ENCODE measurements around the gene TTC39B.
"Not testable (repeated sequence)": the region's sequence is repeated elsewhere in the genome, so short reads cannot be mapped to it uniquely, and the experiment has no call there.

The TTC39B gene

GRCh38 chr9:15268782-15269181 lies 38.2 kb downstream of the TTC39B start:
- DNase-seq (ENCODE audit: extremely low read depth in 1 of 2, low read depth in 1 of 2) = no peak

- DNase-seq (ENCODE audit: extremely low read depth in 1 of 2, low read depth in 1 of 2) = no peak
Observed at GRCh38 chr9:15268317-15268716, 38.7 kb downstream of the TTC39B start.

DNA sequence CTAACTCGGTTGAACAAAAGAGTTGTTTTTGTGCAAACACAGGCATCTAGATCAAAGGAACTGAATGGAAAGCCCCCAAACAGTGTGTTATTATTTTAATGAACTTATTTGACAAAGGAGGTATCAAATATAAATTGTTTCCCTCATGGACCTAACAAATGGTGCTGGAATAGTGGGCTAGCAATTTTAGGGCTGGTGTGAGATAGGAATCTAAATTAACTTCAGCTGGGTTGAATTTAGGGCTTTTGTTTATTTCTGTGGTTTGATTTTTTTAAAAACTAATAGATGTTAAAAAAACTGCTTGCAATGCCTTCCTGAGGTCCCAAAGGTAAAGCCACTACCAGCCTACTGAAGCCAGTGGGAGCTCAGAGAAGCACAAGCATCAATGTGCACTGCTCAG lies 42.1 kb downstream of the TTC39B start:
- DNase-seq (ENCODE audit: extremely low read depth in 1 of 2, low read depth in 1 of 2) = no peak

DNA sequence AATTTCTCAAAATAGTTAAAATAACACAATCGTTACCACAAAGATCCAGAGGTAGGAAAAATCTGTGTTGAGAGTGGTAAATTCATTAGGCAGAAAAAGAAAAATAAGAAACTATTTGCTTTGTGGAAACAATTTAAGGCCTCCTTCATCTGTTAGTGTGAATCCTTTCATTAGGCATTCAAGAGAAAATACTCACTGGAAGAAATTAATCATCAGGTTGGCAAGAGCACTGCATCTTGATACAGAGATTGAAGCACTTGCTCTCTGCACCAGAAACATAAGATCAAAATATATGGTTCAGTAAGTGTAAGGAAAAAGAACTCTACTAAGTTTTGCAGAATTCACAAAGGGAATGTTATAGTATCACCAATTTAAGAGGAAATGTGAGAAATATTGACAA lies 44.4 kb downstream of the TTC39B start:
- DNase-seq (ENCODE audit: extremely low read depth in 1 of 2, low read depth in 1 of 2) = no peak

- no peak for DNase-seq (ENCODE audit: extremely low read depth in 1 of 2, low read depth in 1 of 2)
Observed at GRCh38 chr9:15256426-15256825, 50.6 kb downstream of the TTC39B start.

- no peak for DNase-seq (ENCODE audit: extremely low read depth in 1 of 2, low read depth in 1 of 2)
Observed at GRCh38 chr9:15253786-15254185, 53.2 kb downstream of the TTC39B start.

GRCh38 chr9:15253197-15253596 lies 53.8 kb downstream of the TTC39B start:
- DNase-seq (ENCODE audit: extremely low read depth in 1 of 2, low read depth in 1 of 2) = no peak

- DNase-seq (ENCODE audit: extremely low read depth in 1 of 2, low read depth in 1 of 2) = no peak
Observed at GRCh38 chr9:15249981-15250380, 57.0 kb downstream of the TTC39B start.

- no peak for DNase-seq (ENCODE audit: extremely low read depth in 1 of 2, low read depth in 1 of 2)
Observed at GRCh38 chr9:15249042-15249818, 57.8 kb downstream of the TTC39B start.

DNA sequence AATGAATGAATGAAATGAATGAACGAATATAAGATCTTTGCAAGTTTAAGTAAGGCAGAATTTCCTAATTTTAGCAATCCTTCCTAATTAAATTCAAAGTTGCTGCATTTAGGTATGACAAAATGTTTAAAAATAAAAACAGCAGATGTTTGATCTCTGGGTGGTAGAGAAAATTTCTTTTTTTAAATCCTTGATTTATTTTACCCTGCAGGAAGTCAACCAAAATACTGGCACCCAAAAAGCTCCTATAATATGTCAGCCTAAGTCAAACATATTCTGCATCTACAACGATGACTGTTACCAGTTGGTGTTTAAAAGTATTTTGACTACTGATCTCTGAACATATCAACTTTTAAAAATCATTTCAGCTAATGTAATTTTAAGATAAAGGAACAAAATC lies 58.4 kb downstream of the TTC39B start:
- DNase-seq (ENCODE audit: extremely low read depth in 1 of 2, low read depth in 1 of 2) = no peak

DNA sequence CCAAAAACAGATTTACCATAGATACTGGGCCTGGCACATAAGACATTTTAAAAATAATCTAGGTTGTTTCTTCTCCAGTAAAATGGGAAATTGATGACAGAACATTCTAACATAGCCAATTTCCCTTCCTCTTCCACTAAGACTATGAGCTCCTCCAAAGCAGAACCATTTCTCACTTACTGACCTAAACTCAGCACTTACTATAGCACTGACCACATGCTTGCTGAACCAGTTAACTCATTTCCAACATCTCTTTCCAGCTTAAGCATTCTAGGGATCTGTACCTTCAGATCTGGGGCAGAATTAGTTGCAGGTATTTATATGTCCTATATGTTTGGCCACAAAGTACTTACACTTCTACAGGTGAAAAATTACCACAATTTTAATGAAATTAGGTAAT lies 58.9 kb downstream of the TTC39B start:
- no peak for DNase-seq (ENCODE audit: extremely low read depth in 1 of 2, low read depth in 1 of 2)

DNA sequence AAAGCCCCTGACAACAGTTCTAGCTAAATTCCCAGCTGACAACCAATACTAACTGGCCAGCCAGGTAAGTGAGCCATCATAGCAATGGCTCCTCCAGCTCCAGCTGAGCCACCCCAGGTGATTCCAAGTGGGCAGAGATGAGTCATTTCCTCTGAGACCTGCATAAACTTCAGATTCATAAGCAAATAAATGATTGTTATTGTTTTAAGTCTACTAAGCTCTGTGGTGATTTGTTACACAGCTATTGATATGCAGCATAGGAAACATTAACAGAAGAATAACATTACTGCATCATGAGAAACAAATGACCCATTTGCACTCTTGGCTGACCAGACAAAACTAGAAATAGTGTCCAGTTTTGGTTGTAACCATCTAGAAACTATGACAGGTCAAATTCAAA lies 60.3 kb downstream of the TTC39B start:
- no peak for DNase-seq (ENCODE audit: extremely low read depth in 1 of 2, low read depth in 1 of 2)

- no peak for DNase-seq (ENCODE audit: extremely low read depth in 1 of 2, low read depth in 1 of 2)
Observed at GRCh38 chr9:15246243-15246642, 60.8 kb downstream of the TTC39B start.

DNA sequence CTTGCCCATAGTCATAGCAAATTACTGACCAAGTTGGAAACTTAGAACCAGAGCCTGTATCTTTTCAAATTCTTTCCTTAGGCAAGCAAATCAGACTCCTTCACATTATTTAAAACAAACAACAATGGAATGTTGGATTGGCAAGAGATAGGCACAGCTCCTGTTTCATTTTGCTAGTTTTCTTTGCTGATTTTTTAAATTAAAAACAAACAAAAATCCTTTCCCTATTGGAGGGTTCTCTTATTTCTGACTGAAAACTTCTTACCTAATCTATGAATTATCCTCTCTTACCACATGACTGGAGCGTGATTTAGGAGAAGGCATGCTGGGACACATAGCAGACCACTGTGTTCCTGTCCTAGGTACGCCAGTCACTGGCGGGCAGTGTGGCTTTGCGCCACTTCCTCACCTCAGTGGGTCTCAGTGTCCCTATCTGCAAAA lies 63.0 kb downstream of the TTC39B start:
- DNase-seq (ENCODE audit: extremely low read depth in 1 of 2, low read depth in 1 of 2) = no peak

GRCh38 chr9:15243081-15243480 lies 63.9 kb downstream of the TTC39B start:
- no peak for DNase-seq (ENCODE audit: extremely low read depth in 1 of 2, low read depth in 1 of 2)

- no peak for DNase-seq (ENCODE audit: extremely low read depth in 1 of 2, low read depth in 1 of 2)
Observed at GRCh38 chr9:15240927-15241326, 66.1 kb downstream of the TTC39B start.

GRCh38 chr9:15239816-15240215 lies 67.2 kb downstream of the TTC39B start:
- DNase-seq (ENCODE audit: extremely low read depth in 1 of 2, low read depth in 1 of 2) = no peak

DNA sequence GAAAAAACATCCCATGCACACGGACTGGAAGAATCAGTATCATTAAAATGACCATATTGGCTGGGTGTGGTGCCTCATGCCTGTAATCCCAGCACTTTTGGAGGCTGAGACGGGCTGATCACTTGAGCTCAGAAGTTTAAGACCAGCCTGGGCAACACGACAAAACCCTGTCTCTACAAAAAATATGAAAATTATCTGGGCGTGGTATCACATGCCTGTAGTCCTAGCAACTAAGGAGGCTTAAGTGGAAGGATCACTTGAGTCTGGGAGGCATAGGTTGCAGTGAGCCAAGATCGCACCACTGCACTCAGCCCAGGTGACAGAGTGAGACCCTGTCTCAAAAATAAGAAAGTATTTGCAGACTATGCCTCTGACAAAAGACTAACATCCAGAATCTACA lies 68.4 kb downstream of the TTC39B start:
- no peak for DNase-seq (ENCODE audit: extremely low read depth in 1 of 2, low read depth in 1 of 2)

- no peak for DNase-seq (ENCODE audit: extremely low read depth in 1 of 2, low read depth in 1 of 2)
Observed at GRCh38 chr9:15235658-15236057, 71.4 kb downstream of the TTC39B start.

GRCh38 chr9:15233941-15234490 lies 73.0 kb downstream of the TTC39B start:
- not testable (repeated sequence) for DNase-seq (ENCODE audit: extremely low read depth in 1 of 2, low read depth in 1 of 2)

DNA sequence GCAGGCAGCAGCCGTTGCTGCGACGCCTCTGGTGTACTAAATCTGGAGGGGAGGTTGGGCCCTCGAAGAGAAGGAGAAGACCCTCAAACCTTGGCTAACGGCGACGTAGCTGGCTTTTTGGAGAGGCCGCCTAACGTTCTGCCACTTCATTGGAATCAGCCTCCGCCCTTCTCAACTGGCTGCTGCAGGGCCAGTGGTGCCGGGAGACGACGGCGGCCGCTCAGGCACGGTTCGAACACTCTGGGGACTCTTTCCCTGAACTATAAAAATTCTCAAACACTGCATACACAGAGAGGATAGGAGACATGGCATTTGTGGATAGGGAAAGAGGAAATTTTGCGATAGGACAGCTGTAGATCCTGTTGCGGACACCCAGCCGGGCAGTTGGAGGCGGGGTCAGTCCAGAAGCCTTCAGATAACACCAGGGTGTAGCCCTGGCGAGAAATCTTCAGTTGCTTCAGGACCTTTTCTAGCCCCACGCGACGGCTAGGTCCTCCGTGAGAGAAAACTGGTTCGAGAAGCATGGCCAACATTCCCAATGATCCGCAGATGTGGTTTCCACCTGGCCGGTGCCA lies 74.2 kb downstream of the TTC39B start:
- not testable (repeated sequence) for DNase-seq (ENCODE audit: extremely low read depth in 1 of 2, low read depth in 1 of 2)

All from stimulated activated CD8-positive, alpha-beta memory T cell treated with anti-CD3 and anti-CD28 coated beads, Interleukin-7, amount 100 ng/mL, for 48 hours (primary cell).